ENCODE measurements around the gene EMX1.

DNA sequence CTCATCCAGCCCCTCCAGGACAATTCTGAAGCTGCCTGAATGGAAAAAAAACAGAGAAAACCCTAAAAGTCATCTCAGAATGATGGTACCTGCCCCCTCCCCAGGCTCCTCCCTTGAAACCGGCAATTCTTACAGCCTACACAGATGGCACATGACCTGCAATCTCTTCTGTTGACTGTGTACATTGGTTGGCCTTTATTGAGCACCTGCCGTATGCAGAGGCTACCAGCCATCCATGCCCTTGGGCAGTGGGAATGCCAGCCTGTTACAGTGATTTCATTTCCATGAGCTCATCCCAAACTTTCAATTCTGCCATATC lies 57.1 kb downstream of the EMX1 start:
- TF ChIP-seq, protein P1, sequence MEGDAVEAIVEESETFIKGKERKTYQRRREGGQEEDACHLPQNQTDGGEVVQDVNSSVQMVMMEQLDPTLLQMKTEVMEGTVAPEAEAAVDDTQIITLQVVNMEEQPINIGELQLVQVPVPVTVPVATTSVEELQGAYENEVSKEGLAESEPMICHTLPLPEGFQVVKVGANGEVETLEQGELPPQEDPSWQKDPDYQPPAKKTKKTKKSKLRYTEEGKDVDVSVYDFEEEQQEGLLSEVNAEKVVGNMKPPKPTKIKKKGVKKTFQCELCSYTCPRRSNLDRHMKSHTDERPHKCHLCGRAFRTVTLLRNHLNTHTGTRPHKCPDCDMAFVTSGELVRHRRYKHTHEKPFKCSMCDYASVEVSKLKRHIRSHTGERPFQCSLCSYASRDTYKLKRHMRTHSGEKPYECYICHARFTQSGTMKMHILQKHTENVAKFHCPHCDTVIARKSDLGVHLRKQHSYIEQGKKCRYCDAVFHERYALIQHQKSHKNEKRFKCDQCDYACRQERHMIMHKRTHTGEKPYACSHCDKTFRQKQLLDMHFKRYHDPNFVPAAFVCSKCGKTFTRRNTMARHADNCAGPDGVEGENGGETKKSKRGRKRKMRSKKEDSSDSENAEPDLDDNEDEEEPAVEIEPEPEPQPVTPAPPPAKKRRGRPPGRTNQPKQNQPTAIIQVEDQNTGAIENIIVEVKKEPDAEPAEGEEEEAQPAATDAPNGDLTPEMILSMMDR (conservative IDR thresholded peaks at IDR 0.05; ENCODE audit: low read length): no peak
- TF ChIP-seq EZH2phosphoT487 (IDR thresholded peaks at IDR 0.05; ENCODE audit: borderline replicate concordance, low read depth, low read length): no peak
